Thyroid gland (tissue), 4 donors: Measurements from ENCODE around the gene UBASH3A. TPM values are rescaled to one million over a fixed set of nuclear protein-coding genes. Genes with fewer than 3 reads are reported as not detected.

Experiments used
- DNase-seq, 2 donors: peaks; one replicate each; pipeline ENCODE4 v3.0.0-alpha.2; 2019
- H3K27ac ChIP-seq, 3 donors: fragments of 200-600 bp; sonication (generic); 1 replicate in 2 of 3; 2 replicates in 1 of 3; pipeline ENCODE4 v1.5.1; 2016 to 2019; ENCODE audit warnings: mild to moderate bottlenecking in 1 of 3, moderate library complexity in 1 of 3
- H3K27me3 ChIP-seq: fragments of 200-600 bp; sonication (generic); one replicate; pipeline ENCODE4 v1.5.1; 2019
- H3K36me3 ChIP-seq, 2 donors: fragments of 200-600 bp; sonication (generic); one replicate each; pipeline ENCODE4 v1.5.1; 2016 to 2019
- H3K4me1 ChIP-seq, 2 donors: fragments of 200-600 bp; sonication (generic); one replicate each; pipeline ENCODE4 v1.5.1; 2017 to 2019
- H3K4me3 ChIP-seq, 3 donors: fragments of 200-600 bp; sonication (generic); replicated peaks in 1 of 3; 1 replicate in 2 of 3; 2 replicates in 1 of 3; pipeline ENCODE4 v1.5.1; 2016; ENCODE audit warnings: mild to moderate bottlenecking in 1 of 3
- H3K9me3 ChIP-seq: fragments of 200-600 bp; sonication (generic); one replicate; pipeline ENCODE4 v1.5.1; 2017
- CTCF ChIP-seq, 6 experiments: fragments of 200-600 bp in 3 of 6; fragments of 450-650 bp in 3 of 6; sonication (generic) in 3 of 6; IDR thresholded peaks; one replicate each; pipeline ENCODE4 v1.5.1; 2016 to 2019; ENCODE audit warnings: antibody characterized with exemption in 6 of 6, mild to moderate bottlenecking in 2 of 6, inconsistent platforms in 1 of 6, moderate library complexity in 1 of 6
- POLR2A ChIP-seq, 2 donors: fragments of 450-650 bp; IDR thresholded peaks; one replicate each; pipeline ENCODE4 v1.6.1; 2017; ENCODE audit warnings: antibody characterized with exemption in 2 of 2, mild to moderate bottlenecking in 2 of 2, moderate library complexity in 1 of 2
- WGBS, 2 donors: methylation state at CpG; one replicate each; pipeline ENCODE4 v1.1.5; 2017; 5-methylcytosine and 5-hydroxymethylcytosine counted together
- intact Hi-C: fragments of 100-400 bp; cut with DNase I; formaldehyde crosslinking; loops from one replicate; pipeline ENCODE4 v1.15.1; 2023
- total RNA-seq, 4 donors: library from RNA; depleted of rRNA; stranded (reverse); fragments of >200 nt; gene quantifications; one replicate each; pipeline ENCODE4 v1.2.3, GENCODE V29; 2016

Gene UBASH3A
- 1 to 10 TPM in 1 of 4 donors, under 1 TPM in 2, not detected in 1; 0.54 to 1.3 (median 0.81) TPM for total RNA-seq

DNA sequence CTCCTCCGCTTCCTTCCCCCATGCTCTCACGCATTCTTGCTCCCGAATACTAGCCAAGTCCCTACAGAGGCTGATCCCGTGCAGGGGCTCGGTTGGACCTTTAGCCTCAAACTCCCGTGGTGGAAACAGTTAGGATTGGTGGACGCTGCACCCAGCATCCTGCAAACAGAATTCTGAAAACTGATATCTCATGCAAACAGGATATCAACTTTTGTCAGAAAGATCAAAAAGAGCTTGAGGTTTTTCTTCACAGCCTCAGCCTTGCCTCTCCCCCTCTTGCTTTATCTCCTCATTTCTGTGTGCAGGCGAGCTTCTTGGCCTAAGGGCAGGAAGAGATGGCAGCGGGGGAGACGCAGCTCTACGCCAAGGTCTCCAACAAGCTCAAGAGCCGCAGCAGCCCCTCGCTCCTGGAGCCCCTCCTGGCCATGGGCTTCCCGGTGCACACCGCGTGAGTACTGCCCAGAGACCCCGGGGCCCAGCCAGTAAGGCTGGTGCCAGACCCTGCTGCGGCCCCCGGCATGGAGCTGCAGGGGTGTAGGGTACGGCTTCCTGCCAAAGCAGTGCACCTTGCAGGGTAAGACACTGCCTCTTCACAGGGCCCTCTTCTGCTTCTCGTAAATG lies at the start of gene UBASH3A:
TSS of gene UBASH3A (plus strand) at position 292 of the 621 bp plus-strand sequence. CDS start at position 336, 44 bp downstream.
- H3K36me3 ChIP-seq: no peaks in the 10 kb centered on the region
- peaks cover 4 to 5% of the 10 kb centered on the region in 2 donors for H3K4me1 ChIP-seq
- H3K9me3 ChIP-seq: no peaks in the 10 kb centered on the region
- H3K27ac ChIP-seq: no peak within 1 kb of the TSS
- no peaks in the 10 kb centered on the region for H3K27me3 ChIP-seq
- intact Hi-C loops: no loop called here
- no peak within 1 kb of the TSS for H3K4me3 ChIP-seq
- 85 to 90% methylated on average over 14 to 20 of the region's 21 CpGs for WGBS, 2 donors
- TF ChIP-seq POLR2A (IDR thresholded peaks at IDR 0.05) (no peak), CTCF (IDR thresholded peaks at IDR 0.05) (no peak)
- DNase-seq: no peak

DNA sequence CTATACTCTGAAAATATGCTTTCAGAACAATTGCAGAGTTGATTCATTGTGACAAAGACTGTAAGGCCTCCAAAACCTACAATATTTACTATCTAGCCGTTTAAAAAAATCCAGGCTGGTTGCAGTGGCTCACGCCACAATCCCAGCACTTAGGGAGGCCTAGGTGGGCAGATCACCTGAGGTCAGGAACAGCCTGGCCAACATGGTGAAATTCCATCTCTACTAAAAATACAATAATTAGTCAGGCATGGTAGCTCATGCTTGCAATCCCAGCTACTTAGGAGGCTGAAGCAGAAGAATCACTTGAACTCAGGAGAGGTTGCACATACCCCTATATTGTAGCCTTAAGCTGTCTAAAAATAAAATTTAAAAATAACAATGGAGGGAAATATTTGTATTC lies 47.7 kb upstream of the UBASH3A start:
- peak; percentile 80 to 81 for DNase-seq
- intact Hi-C loops: no loop called here
- Histone ChIP-seq H3K27ac (peak overlapping the region; percentile 85 to 90 (median 88)), H3K4me1 (peaks cover 46 to 51% of the 10 kb centered on the region in 2 donors), H3K4me3 (no peak overlapping the region), H3K9me3 (no peaks in the 10 kb centered on the region), H3K36me3 (no peaks in the 10 kb centered on the region), H3K27me3 (no peaks in the 10 kb centered on the region)
- WGBS, 2 donors: 33 to 35% methylated on average over 2 of the region's 2 CpGs
- TF ChIP-seq POLR2A (IDR thresholded peaks at IDR 0.05): no peak
- TF ChIP-seq CTCF (IDR thresholded peaks at IDR 0.05): no peak

- H3K36me3 ChIP-seq: no peaks in the 10 kb centered on the region
- peak; percentile 52 to 61 for DNase-seq
- H3K4me3 ChIP-seq: no peak overlapping the region
- intact Hi-C loops: no loop called here
- peaks cover 40 to 45% of the 10 kb centered on the region in 2 donors for H3K4me1 ChIP-seq
- H3K27ac ChIP-seq: peak overlapping the region; percentile 84 to 90 (median 88)
- H3K27me3 ChIP-seq: no peaks in the 10 kb centered on the region
- 23 to 34% methylated on average over 6 of the region's 6 CpGs for WGBS, 2 donors
- no peaks in the 10 kb centered on the region for H3K9me3 ChIP-seq
- TF ChIP-seq CTCF (IDR thresholded peaks at IDR 0.05) (no peak), POLR2A (IDR thresholded peaks at IDR 0.05) (peak in 1 of 2 donors; percentile 55)
These were observed 47.1 kb upstream of the UBASH3A start for GRCh38 chr21:42356650-42357049.

- DNase-seq: no peak
- Histone ChIP-seq H3K9me3 (no peaks in the 10 kb centered on the region), H3K4me3 (no peak overlapping the region), H3K27me3 (no peaks in the 10 kb centered on the region), H3K27ac (peak overlapping the region; percentile 84 to 90 (median 88)), H3K36me3 (no peaks in the 10 kb centered on the region), H3K4me1 (peaks cover 38 to 44% of the 10 kb centered on the region in 2 donors)
- 70 to 74% methylated on average over 3 of the region's 3 CpGs for WGBS, 2 donors
- TF ChIP-seq CTCF (IDR thresholded peaks at IDR 0.05) (no peak), POLR2A (IDR thresholded peaks at IDR 0.05) (no peak)
- intact Hi-C loops: no loop called here
These were observed 46.4 kb upstream of the UBASH3A start for GRCh38 chr21:42357307-42357706.

DNA sequence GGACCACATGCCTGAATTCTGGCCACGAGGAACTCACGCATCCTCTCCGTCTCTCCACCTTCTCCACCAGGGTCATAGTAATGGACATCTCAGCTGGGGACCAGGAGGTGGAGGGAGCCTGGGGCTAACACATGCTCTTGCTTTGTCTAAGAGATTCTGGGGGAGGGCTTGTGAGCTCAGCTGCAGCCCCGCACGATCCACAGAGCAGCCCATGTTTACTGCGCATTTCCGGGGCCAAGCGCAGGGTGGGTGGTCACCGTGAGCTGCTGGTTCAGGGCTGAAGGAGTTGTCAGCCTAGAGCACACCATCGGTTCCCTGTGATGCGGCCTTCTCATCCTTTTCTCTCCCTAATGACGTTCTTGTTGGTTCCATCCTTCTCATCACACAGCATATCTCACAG lies 45.4 kb upstream of the UBASH3A start:
- H3K36me3 ChIP-seq: no peaks in the 10 kb centered on the region
- WGBS, 2 donors: 94 to 97% methylated on average over 12 of the region's 12 CpGs
- DNase-seq: no peak
- no peaks in the 10 kb centered on the region for H3K9me3 ChIP-seq
- no peaks in the 10 kb centered on the region for H3K27me3 ChIP-seq
- TF ChIP-seq POLR2A (IDR thresholded peaks at IDR 0.05) (no peak), CTCF (IDR thresholded peaks at IDR 0.05) (no peak)
- peak overlapping the region in 2 of 3 donors; percentile 84 to 88 for H3K27ac ChIP-seq
- peaks cover 42% of the 10 kb centered on the region in 2 donors for H3K4me1 ChIP-seq
- intact Hi-C loops: no loop called here
- H3K4me3 ChIP-seq: no peak overlapping the region
